Nucleus accumbens (tissue), 56 donors: ENCODE results near the gene C2CD4C.
A peak's percentile ranks its signal among the peaks of the same experiment; 100 is the strongest.
"Not testable (repeated sequence)": the region's sequence is repeated elsewhere in the genome, so short reads cannot be mapped to it uniquely, and the experiment has no call there.

Experiments
- DNase-seq, 56 donors: peaks; one replicate each; lab custom pipeline; 2025; lab: John Stamatoyannopoulos, UW

Gene C2CD4C

DNA sequence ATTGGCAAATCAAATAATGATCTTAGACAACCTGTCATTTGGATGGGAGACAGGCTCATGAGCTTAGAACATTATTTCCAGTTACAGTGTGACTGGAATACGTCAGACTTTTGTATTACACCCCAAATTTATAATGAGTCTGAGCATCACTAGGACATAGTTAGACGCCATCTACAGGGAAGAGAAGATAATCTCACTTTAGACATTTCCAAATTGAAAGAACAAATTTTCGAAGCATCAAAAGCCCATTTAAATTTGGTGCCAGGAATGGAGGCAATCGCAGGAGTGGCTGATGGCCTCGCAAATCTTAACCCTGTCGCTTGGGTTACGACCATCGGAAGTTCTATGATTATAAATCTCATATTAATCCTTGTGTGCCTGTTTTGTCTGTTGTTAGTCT lies 22.8 kb downstream of the C2CD4C start:
- DNase-seq: not testable (repeated sequence)

DNA sequence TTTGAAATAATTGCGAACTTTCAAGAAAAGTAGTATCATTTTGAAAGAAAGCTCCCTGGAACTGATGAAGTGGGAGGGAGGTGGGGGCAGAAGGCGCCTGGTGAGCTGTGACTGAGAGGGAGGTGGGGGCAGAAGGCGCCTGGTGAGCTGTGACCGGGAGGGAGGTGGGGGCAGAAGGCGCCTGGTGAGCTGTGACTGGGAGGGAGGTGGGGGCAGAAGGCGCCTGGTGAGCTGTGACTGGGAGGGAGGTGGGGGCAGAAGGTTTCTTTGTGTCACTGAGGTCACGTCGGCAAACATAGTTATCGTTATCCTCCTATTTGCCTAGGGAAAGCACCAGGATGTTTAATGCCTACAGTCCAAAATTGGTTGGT lies 24.2 kb downstream of the C2CD4C start:
- no peak for DNase-seq

DNA sequence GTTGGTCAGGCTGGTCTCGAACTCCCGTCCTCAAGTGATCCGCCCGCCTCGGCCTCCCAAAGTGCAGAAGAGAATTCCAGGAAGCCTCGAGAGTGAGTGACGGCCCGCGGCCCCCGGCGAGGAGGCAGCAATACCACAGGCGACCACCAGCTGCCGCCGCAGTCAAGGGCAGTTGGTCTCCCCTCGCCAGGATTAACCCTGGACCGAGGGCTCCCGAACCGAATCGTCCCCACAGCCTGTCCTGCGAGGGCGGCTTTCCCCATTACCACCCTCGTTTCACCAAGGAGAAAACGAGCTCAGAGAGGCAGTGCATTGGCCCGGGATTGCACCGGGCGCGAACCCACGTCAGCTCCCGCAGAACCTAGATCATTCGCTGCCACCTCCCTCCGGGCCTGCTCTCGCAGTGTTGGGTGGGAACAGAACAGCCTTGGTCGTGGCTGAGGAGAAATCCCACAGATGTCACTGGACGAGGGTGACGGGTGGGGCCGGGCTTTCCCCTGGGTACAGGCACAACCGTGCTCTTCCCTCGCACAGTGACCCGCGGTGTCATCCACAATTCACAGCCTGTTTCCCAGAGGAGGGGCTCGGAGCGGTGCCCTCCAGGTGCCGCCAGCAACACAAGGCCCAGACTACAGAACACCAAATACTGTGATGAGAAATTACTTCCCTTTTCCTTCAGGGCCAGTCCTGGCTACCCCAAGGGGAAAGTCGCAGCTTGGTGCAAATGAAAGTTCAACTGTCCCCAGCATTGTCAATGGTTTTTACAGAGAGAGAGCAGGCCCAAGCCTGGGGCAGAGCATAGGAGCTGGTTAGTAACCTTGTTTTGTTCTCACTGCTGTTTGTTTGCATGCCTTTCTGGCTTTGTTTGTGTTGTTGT lies 24.8 kb downstream of the C2CD4C start:
- DNase-seq: peak in 16 of 56 donors; percentile 5 to 46 (median 16)

DNA sequence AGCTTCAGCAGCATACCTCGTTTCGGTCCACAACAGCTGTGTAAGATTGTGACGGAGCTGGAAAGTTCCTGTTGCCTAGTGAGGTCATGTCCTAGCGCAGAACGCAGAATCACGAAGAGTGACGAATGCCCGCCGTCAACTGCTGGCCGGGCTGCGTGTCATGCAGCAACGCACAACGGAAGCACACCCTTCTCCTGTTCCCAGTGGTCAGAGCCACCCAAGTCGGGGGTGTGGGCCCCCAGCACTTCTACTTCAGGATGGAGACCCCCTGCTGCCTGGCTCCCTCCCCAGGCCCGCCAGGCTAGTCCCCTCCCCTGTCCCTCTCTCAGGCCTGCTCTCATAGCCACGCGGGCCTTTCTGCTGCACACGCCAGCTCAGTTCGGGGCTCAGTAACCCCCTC lies 25.9 kb downstream of the C2CD4C start:
- DNase-seq: no peak

DNA sequence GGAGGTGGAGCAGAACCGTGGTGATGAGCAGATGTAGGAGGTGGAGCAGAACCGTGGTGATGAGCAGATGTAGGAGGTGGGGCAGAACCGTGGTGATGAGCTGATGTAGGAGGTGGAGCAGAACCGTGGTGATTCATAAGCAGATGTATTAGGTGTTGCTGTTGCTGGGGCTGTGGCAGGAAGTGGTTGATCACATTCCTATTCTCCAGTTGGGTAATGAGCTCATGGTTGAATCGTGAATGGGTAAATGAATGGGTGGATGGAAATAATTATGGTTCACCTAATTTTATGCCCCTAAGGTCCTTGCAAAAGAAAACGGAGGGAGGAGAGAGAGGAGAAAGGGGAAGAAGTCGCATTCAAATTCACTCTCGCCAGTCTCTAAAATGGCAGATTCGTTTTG lies 26.4 kb downstream of the C2CD4C start:
- DNase-seq: peak in 9 of 56 donors; percentile 4 to 63 (median 19)

DNA sequence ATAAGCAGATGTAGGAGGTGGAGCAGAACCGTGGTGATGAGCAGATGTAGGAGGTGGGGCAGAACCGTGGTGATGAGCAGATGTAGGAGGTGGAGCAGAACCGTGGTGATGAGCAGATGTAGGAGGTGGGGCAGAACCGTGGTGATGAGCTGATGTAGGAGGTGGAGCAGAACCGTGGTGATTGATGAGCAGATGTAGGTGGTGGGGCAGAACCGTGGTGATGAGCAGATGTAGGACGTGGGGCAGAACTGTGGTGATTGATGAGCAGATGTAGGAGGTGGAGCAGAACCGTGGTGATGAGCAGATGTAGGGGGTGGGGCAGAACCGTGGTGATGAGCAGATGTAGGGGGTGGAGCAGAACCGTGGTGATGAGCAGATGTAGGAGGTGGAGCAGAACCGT lies 27.0 kb downstream of the C2CD4C start:
- DNase-seq: peak in 4 of 56 donors; percentile 14 to 49 (median 29)

DNA sequence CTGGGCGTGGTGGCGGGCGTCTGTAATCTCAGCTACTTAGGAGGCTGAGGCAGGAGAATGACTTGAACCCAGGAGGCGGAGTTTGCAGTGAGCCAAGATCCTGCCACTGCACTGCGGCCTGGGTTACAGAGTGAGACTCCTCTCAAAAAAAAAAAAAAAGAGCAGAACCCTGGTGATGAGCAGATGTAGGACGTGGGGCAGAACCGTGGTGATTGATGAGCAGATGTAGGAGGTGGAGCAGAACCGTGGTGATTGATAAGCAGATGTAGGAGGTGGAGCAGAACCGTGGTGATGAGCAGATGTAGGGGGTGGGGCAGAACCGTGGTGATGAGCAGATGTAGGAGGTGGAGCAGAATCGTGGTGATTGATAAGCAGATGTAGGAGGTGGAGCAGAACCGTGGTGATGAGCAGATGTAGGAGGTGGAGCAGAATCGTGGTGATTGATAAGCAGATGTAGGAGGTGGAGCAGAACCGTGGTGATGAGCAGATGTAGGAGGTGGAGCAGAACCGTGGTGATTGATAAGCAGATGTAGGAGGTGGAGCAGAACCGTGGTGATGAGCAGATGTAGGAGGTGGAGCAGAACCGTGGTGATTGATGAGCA lies 28.2 kb downstream of the C2CD4C start:
- DNase-seq: not testable (repeated sequence)

DNA sequence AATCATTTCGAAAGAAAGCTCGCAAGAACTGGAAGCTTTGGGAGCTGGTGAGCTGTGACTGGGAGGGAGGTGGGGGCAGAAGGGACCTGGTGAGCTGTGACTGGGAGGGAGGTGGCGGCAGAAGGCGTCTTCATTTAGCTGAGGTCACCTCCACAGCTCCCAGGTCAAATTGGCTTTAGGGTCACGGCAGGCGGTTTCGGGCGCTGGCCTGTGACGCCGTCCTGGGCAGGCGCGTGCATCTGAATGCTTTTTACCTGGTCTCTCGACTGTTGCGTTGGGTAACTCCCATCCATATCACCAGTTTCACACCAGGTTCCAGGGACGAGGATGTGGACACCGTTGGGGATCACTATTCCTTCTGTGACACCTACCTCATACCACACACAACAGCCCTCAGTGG lies 29.2 kb downstream of the C2CD4C start:
- DNase-seq: no peak

DNA sequence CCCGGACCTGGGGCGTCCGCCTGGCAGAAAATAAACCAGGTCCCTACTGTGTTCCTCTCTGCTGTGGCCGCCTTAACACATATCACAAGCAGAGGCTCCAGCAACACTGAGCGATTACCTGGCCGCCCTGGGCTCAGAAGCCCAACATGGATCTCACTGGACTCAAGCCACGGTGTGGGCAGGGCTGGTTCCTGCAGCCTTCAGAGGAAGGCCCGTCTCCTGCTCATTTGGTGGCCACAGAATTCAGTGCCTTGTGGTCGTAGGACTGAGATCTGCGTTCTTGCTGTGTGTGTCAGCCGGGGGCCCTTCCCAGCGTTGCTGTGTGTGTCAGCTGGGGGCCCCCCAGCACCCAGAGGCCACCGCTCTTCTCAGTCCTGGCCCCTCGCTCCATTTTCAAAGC lies 30.2 kb downstream of the C2CD4C start:
- DNase-seq: no peak

DNA sequence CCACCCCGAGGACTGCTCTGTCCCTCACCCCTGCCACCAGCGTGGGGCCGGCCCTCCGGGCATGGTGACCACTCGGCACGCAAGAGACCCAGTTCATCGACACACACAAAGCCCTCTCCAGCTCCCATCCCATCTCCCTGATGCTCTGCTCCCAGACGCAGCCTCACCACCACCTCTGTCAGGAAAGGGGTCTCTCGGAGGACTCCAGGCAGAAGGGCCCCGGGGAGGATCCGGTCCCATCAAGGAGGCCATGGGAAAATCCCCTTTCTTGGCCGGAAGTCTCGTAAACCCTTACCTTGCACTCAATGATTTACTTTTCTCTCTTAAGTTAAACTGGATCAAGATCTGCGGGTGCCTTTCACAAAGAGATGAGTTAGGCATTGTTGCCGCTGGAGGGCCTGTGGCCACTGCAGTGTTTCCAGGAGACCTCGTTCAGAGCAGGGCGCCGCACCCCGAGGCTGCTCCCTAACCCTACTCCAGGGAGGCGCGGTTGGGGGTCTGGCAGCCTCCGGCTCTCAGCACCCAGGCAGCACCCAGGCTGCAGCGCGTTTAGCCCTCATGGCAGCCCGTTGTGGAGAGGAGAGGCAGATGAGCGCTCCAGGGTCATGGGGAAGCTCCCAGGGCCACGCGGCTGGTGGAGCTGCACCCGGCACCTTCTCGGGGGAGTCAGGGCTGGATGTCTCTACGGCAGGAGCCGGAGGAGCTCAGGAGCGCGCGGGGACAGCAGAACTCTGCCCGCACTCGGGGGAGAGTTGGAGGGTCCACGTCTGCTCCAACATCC lies 31.0 kb downstream of the C2CD4C start:
- DNase-seq: no peak

DNA sequence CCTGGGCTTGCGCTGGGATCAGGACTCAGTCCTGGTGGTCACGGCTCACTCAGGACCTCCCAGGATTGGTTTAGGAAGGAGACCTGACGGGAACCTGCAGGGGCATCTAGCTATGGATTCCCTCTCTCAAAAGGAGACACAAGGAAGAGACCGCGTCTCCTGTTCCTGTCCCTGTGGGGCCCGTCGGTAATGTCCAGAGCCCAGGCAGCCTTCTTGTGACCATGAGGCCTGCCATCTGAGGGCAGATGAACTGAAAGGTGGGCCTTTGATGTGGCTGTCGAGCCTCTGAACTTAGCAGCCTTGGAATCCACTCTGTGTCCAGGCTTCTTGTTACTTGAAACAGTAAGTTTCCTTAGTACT lies 32.9 kb downstream of the C2CD4C start:
- DNase-seq: no peak

DNA sequence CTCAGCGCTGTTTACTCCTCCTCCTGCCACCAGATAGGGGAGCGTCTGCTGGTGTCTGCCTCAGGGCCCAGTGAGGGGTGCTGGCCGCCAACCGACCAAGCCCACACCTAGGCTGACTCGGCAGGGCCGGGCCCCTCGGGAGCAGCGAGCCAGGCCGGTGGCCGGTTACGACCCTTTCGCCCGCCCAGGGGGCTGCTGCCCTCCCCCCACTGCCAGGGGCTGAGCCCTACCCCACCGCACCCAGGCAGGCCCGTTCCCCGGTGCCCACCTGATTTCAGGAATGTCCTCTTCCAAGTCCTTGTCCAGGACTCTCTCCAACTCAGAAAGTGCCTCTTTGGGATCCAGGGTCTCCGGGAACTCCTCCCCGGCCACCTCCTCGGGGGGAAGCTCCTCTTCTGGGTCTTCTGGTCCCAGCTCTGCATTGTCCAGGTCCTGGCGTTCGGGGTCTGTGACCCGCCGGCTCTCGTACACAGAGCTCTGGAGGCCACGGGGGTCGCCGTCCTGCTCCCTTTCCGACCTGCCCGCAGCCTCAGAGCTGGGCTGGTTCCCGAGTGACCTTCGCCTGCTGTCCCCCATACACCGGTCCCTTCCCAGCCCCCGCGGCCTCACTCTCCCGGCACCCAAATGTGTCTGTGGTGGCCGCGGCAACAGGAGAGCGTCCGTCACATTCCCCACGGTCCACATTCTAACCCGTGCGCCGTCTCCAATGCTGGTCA lies 33.4 kb downstream of the C2CD4C start:
- no peak for DNase-seq

DNA sequence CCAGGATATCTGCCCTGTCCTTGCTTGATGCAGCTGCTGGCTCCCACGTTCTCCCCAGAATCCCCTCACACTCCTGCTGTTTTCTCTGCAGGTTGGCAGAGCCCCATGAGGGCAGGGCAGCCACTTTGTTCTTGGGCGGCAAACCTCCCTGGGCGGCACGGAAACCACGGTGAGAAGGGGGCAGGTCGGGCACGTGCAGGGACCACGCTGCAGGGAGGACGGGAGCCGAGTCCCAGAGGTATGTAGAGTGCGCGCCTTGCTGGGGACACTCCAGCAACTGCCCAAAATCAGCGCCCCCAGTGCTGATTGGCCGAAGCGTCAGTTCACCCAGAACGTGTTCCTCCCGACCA lies 34.1 kb downstream of the C2CD4C start:
- no peak for DNase-seq

DNA sequence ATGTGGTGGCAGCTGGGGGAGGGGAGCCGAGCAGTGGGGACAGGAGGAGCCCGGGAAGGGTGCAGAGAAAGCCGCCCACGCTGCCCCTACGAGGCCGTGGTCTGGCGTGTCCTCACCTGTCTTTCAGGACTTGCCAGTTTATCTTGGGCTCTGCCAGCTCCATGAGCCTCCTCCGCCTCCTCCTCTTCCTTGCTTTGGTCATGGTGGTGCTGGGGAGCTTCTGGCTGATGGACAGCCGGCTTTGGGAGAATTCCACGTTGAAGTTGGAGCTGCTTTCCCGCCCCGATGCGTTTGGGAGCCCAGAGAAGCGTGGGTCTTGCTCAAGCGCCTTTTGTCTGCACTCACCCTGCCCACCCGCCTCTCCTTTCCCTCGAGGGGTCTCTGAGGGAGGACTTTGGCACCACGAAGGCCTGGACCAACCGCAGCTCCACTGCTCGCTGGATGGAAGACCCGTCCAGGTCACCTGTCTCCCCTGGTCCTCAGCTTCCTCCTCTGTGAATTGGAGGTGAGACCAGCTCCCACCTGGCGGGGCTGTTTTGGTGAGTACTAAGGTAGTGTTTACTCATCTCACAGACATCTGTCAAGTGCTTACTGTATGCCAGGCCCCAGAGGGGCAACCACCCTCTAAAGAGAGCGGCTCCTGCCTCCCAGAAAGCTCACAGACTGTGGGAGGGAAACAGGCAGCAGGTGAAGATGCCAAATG lies 34.6 kb downstream of the C2CD4C start:
- no peak for DNase-seq

DNA sequence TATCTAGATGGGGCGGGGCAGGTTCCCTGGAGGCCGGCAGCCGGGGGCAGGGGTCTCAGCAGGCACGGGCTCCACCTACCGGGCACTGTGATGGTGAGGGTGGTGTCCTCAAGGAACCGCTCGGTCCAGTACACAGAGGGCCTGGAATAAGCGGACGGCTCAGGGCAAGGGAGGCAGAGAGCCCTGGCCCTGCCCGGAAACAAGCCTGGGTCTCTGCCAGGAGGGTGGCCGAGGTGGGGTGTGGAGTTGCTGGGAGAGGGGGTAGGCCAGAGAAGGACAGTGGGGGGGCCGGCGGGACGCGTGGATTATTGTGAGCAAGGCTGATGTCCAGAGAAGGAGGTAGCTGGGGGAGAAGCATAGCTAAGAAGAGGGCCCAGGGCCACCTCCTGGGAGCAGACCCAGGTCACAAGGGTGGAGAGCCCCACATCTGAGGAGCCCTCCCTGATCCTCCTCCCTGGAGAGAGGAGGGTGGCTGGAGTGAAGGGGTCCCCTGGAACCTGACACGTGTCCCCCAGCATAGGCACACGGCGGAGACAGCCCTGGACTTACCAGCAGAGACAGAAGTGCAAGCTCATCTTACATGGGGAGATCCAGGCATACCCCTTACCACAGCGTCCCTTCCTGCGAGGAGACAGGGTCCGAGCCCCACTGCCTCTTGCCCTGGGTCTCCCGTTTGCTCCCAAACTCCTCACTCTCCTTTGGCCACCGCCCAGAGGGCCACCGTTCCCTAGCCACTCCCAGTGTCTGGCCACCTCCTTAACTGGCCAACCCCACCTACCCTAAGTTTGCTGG lies 35.4 kb downstream of the C2CD4C start:
- DNase-seq: no peak

DNA sequence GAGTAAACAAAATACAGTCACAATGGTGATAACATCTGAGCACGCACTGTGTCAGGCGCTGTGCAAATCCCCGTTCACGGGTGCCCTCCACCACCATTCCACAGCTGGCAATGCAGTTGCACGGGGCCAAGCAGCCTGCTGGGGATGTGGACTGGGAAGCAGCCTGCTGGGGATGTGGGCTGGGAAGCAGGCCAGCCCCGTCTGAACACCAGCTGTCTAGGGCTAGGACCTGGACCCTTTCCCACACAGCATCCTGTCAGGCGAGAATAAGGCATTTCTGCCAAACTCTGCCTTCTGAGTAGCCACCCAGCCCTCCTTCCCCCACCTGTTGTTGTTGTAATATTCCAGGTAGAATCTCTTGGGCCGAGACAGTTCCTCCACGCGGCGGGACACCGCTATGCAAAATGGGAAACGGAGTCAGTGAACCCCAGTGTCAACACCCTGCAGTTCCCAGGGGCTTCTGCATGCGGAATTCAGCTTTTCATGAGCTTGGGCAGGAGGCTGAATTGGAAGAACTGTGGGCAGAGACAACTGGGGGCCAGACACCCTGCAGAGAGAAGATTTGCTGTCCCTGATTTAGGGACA lies 36.5 kb downstream of the C2CD4C start:
- peak in 10 of 56 donors; percentile 5 to 48 (median 12) for DNase-seq

DNA sequence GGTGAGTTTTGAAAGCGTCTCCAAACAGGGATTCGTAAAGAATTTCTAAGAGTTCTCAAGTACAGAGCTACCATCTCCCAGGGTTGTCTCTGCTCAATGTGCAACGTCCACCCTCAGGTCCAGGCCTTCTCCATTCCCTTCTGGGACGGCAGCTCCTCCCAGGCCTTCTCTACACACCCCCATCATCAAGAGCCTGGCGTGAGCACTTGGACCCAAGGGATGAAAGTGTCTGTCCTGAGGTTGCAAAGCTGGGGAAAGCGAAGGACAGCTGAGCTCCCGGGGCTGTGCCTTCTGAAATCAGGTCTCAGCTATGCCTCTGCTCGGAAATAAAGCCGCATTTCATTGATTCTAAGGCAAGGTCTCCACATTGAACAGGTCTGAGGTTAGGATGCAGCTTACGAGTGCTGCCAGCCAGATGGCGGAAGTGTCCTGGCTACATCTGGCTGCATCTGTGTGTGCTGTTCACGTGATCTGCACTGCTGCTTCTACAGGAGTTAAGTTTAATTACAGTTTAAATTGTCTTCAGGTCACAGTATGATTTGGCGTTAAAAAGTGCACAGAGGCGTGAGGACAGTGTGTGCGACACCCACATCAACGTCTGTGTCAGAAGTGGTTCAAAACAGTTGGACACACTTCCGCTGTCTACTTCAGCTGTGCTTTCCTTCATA lies 37.3 kb downstream of the C2CD4C start:
- DNase-seq: no peak

DNA sequence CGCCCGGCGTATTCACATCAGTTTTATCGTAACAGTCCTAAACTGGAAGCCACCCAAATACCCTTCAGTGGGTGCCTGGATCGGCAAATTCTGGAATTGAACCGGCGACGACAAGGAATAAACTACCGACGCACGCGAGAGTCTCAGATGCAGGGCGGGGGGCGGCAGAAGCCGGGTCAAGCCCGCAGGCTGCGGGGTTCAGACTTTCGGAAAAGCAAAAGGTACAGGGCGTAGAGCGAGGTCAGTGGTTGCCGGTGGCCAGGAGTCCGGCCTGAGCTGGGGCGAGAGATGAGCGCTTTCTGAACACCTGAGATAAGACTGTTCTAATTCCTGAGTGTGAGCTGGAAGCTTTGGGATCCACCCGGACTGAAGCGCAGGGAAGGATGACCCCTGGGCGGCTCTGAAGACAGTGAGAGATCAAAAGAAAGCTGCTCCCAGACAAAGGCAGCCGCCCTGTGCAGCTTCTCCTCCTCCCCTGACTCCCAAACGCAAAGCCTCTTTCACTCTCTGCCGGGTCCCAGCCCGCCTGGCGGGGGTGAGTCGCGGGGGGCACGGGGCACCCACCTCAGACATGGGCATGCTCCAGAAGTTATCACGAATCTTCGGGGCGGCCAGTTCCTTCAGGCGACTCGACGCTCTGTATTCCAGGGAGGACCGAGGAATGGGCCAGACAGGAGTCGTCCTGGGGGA lies 38.2 kb downstream of the C2CD4C start:
- no peak for DNase-seq
